SHP77 treated with DMSO at 0.1 percent for 48 hours (cell line): ENCODE results near the gene LHFPL3.

Experiments
- DNase-seq: peaks from one replicate; lab custom pipeline; 2025; lab: John Stamatoyannopoulos, UW

The LHFPL3 gene

GRCh38 chr7:104371216-104371979 is 43.0 kb downstream of the LHFPL3 start:
- DNase-seq: no peak

- no peak for DNase-seq
Observed at GRCh38 chr7:104371980-104372357, 43.6 kb downstream of the LHFPL3 start.

DNA sequence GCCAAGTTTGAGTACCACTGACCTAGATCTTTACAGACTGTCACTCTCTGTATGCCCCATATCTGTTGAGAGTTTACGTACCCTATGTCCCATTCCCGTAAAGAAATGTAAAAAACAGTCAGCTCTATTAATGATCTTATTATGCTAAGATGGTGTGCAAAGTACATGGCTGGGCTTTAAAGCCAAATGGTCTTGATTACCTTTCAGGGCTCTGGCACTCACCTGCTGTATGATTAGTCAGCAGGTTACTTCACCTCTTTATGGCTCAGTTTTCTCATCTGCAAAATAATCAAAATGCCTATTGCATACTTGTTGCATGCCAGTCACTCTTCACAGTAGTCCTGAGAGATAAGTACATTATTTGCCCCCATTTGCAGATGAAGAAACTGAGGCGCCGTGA is 54.2 kb downstream of the LHFPL3 start:
- no peak for DNase-seq

GRCh38 chr7:104386943-104387342 is 58.5 kb downstream of the LHFPL3 start:
- DNase-seq: no peak

- no peak for DNase-seq
Observed at GRCh38 chr7:104388222-104388621, 59.8 kb downstream of the LHFPL3 start.

DNA sequence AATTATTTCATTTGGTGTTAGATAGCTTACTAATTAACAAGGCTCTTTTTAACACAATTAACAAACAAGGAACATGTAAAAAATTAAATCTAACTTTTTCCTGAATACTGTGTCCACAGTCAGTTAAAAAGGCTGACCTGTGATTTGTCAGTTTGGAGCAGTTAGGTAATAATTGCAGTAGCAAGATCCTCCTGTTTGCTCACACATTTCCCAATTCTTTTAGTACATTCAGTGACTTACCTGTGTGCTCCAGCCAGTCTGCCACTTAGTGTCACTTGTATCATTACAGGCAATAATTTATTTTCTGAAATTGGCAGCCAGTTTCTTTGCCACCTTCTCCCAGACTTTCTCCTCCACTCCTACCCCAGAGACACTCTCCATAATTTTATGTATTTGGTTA is 66.8 kb downstream of the LHFPL3 start:
- DNase-seq: no peak

- no peak for DNase-seq
Observed at GRCh38 chr7:104397442-104397841, 69.0 kb downstream of the LHFPL3 start.

- no peak for DNase-seq
Observed at GRCh38 chr7:104408371-104408770, 80.0 kb downstream of the LHFPL3 start.

- DNase-seq: no peak
Observed at GRCh38 chr7:104410742-104411141, 82.3 kb downstream of the LHFPL3 start.

- DNase-seq: no peak
Observed at GRCh38 chr7:104412911-104413310, 84.5 kb downstream of the LHFPL3 start.

DNA sequence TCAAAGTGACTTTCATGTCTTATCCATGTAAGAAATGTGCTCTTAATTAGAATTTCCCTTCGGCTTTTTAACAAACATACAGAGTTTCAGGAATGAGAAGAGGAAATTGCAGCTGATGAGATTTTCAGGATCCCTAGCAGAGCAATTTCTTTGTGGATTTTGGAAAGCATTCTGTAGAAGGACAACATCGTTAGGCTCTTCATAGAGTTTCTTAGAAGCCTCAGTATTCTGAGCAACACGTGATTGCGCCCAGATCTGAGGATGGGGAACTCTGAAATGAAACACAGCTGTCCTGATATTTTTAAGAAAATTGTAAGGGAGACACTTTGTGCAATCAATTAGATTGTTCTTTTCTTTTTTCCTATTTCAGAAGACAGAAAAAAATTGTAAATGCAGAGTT is 85.8 kb downstream of the LHFPL3 start:
- DNase-seq: no peak

DNA sequence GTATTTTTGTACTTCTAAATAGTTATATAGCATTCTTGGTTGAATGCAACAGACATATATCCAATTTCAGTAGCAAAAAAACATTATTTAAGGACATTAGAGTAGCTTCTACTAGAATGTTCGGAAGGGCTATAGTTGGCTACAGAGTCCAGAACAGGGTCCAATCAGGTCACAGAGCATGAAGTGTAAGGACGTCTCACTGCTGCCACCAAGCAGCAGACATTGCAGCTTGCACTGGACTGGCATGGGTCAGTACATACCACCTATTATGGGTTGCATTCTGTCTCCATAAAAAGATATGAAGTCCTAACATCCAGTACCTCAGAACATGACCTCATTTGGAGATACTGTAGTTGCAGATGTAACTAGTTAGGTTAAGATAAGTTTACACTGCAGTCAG is 87.3 kb downstream of the LHFPL3 start:
- no peak for DNase-seq

DNA sequence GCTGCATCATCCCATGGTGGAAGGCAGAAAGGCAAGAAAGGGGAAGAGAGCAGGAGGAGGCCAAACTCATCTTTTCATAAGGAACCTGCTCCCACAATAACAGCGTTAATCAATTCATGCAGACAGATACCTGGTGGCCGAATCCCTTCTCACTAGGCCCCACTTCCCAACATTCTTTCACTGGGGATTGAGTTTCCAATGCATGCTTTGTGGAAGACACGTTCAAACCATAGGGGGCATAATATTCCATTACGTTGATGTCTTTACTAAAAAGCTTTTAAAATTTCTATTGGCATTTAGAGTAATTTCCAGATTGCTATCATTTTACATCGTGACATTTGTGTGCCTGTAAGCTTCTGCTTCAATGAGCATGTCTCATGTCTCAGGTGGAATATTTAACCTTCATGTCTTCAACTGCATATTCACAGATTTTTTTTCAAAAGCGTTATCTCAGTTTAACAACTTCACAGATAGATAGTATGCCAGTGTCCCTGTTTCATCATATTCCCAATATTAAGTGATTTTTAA is 88.5 kb downstream of the LHFPL3 start:
- no peak for DNase-seq

GRCh38 chr7:104431930-104432329 is 103.5 kb downstream of the LHFPL3 start:
- no peak for DNase-seq

DNA sequence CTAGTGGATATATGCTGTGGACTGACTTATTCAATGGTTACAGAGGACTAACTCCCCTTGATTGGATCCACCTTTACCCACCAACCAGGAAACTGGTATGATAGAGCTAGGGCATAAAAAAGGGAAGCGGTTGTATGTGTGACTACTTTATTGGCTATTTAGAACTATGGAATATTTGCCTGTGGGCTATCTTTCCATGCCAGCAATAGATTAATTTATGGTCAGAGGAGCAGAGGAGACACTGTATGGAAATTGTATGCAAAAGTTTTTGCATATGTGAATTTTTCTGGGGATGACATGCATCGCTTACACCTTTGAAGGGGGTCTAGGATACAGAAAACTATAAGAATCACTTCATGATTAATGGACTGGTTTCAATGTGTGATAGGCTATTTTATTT is 105.7 kb downstream of the LHFPL3 start:
- DNase-seq: no peak

DNA sequence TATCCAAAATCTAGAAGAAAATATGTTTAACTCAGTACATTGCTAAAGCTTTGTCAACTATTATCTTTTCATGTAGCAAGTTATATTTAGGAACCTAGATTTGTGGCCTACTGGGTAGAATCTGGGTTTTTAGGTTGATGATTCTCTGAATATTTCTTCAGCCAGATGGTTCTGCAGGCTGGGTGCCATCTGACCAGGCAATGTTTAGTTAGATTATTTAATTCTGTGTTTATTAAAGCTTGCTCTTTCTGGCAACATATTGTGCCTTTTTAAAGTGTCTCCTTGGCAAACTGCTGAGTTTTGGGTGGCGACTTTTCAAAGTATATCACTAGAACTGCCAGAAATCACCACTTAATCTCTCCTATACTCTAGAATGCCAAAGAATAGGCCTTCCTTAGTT is 114.1 kb downstream of the LHFPL3 start:
- DNase-seq: no peak

DNA sequence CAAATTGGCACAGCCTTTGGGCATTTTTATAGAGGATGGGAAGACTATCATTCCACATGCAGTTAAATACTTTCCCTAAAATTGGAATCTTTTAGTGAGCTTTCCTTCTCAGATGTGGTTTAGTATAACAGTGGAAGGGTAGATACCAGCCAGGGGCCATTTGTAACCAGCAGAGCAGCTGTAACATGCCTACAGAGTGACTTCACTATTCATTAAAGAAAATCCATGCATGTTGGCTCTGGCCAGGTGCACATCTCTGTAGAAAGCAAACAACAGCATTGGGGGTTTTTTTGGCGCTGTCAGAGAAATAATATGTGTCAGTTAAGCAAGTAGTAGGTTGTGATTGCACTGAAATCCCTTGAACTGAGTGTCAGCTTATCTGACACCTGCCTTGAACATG is 115.6 kb downstream of the LHFPL3 start:
- peak; percentile 40 for DNase-seq

- DNase-seq: no peak
Observed at GRCh38 chr7:104445393-104445792, 117.0 kb downstream of the LHFPL3 start.

DNA sequence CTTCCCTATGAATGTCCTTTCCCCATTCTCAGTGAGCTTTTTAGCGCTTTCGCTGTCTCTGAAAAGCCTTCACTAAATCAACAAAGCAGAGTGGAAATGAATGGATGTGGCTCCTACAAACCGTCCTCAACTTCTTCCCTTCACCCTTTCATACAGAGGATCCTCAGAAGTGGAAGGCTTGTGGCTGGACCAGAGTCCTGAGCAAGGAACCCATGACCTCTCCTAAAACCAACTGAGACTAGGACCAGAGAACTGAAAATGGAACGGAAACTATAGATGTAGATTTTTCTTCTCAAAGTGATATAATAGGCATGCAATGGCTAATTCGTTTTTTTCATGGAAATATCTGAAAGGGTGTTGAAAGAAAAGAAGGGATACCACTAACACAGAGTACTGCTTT is 122.5 kb downstream of the LHFPL3 start:
- no peak for DNase-seq

- DNase-seq: no peak
Observed at GRCh38 chr7:104453190-104453589, 124.8 kb downstream of the LHFPL3 start.

DNA sequence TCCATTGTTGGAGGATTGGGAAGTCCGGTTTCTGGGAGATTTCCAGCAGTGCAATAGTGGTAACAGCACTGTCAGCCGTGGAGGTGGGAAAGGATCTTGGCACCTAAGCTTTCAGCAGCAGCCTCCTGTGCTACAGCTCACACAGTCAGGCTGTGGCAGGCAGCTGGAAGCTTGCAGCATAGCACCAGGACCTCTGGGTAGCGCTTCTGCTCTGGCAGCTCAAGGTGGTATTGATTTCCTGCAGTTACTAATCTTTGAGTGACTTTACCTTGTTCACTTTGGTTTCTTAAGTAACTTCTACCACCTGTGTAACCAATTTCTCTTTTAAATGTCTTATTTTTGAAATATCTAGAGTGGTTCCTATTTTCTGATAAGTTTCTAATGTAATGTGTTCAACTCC is 130.5 kb downstream of the LHFPL3 start:
- DNase-seq: no peak

GRCh38 chr7:104469166-104469820 is 140.9 kb downstream of the LHFPL3 start:
- DNase-seq: no peak

GRCh38 chr7:104480529-104480928 is 152.1 kb downstream of the LHFPL3 start:
- no peak for DNase-seq
